HL-60/S4 treated with phorbol 12-myristate 13-acetate at 8.2 ng/mL for 4 days and 3 days (cell line): ENCODE data around the gene FAM228B.
"Not testable (repeated sequence)": the region's sequence is repeated elsewhere in the genome, so short reads cannot be mapped to it uniquely, and the experiment has no call there.

Experiments used
- in situ Hi-C: fragments of 300-500 bp; cut with MboI; formaldehyde crosslinking; loops from 2 replicates; pipeline ENCODE4 v1.15.0; 2022; ENCODE audit warnings: low sequenced_read_pairs

The FAM228B gene

GRCh38 chr2:24101992-24102391 is 21.3 kb upstream of the FAM228B start:
- in situ Hi-C loops, result no loop called here

DNA sequence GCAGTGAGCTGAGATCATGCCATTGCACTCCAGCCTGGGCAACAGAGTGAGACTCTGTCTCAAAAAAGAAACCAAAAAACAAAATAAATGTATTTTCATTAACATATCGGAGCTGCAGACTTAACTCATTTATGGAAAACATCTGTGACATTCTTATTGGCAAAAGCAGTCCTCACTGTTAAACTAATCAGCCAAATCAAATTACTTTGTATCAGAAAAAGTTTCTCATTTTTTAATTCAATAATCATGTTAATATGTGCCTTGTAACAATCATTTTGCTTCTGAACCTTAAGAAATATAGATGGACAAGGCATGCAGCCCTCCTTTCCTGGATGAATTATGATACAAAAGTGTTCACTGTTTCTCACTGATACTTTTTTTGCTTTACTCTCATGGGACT is 20.6 kb upstream of the FAM228B start:
- in situ Hi-C loops, result no loop called here

DNA sequence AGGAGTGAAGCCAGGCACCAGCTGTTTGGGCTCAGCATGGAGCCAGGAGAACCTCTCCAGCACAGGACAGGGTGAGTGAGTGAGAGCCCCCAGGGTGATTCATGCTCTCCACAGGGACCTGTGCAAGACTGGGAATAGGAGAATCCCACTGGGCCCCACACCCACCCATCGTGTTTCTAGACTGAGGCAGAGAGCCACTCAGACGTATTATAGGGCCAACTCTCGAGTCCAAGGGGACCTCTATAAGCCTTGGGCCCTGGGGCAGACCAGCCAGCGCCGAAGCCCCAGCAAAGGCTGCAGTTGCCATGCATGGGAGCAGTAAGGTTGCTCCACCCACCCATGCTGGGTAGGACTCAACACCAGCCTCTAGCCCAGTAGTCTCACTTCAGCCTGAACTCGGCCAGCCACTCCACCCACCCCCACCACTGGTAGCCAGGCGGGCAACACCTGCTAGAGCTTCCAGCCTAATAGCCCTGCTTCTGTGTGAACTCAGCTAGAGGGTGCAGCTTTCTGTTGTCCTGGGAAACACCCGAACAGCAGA is 19.1 kb upstream of the FAM228B start:
- in situ Hi-C loops, result no loop called here

- in situ Hi-C loops, result no loop called here
Observed at GRCh38 chr2:24104906-24105305, 18.4 kb upstream of the FAM228B start.

GRCh38 chr2:24105816-24106215 is 17.5 kb upstream of the FAM228B start:
- in situ Hi-C loops, result no loop called here

- in situ Hi-C loops, result no loop called here
Observed at GRCh38 chr2:24106786-24107185, 16.5 kb upstream of the FAM228B start.

GRCh38 chr2:24107336-24107735 is 15.9 kb upstream of the FAM228B start:
- in situ Hi-C loops, result no loop called here

DNA sequence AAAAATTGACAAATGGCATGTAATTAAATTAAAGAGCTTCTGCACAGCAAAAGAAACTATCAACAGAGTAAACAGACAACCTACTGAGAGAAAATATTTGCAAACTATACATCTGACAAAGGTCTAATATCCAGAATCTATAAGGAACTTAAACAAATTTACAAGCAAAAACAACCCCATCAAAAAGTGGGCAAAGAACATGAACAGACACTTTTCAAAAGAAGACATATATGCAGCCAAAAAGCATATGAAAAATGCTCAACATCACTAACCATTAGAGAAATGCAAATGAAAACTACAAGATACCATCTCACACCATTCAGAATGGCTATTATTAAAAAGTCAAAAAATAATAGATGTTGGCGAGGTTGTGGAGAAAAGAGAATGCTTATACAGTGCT is 13.8 kb upstream of the FAM228B start:
- in situ Hi-C loops, result not testable (repeated sequence)

- in situ Hi-C loops, result no loop called here
Observed at GRCh38 chr2:24110660-24111303, 12.5 kb upstream of the FAM228B start.

DNA sequence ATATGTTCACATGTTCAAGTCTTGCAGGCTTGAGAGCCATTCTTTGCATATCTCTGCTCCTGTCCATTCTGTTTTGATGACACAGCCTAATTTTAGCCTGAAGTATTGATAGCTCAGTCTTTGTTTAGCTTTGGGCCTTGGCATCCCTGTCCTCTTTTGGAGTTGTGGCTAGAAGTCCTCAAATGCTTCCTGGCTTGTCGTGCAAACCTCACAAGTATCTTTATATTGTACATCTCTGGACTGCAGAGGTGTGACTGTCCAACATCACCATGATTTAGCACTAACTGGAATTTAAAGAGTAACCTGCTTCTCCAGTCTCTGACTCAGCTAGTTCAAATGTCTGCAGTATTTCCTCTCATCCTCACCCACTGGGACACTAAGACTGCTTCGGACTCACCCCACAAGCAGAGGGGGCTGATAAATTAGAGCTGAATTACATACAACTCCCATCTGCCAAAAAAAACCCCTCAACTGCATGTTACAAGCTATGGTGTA is 11.8 kb upstream of the FAM228B start:
- in situ Hi-C loops, result no loop called here

DNA sequence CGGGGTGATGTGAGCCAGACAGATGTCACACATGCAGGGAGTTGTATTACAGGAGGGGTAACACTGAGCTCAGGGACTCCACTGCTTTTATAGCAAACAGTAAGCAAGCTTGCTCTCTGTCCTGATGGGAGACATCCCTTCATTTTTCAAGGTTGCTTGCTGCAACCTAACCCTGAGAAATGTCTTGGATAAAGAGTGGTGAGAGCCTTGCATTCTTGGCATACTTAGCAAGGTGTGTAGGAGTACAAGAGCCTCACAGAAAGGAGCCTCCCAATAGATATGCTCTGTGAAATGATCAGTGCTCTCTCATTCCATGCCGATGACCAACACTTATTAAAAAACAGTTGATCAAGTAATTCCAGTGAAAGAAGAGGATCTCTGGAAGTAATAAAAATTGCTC is 8.2 kb upstream of the FAM228B start:
- in situ Hi-C loops, result no loop called here

DNA sequence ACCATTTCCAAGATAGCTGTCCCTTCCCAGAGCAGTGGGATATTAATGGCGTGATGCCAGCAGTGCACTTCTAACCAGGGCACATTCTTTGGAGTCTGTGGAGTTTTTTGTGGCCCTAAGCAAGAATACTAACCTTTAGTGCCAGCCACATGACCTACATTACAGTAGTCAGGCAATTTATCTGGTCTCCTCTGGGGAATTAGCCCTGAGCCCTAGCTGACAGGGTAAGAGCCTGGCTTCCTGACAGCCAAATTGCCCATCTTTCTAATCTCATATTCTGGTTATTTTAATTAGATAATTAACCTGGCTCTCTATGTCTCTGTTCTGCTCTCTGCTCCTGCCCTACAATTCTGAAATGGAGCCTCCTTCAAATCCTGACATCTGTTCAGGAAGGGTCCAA is 5.4 kb upstream of the FAM228B start:
- in situ Hi-C loops, result no loop called here

GRCh38 chr2:24121066-24121465 is 2.2 kb upstream of the FAM228B start:
- in situ Hi-C loops, result no loop called here

DNA sequence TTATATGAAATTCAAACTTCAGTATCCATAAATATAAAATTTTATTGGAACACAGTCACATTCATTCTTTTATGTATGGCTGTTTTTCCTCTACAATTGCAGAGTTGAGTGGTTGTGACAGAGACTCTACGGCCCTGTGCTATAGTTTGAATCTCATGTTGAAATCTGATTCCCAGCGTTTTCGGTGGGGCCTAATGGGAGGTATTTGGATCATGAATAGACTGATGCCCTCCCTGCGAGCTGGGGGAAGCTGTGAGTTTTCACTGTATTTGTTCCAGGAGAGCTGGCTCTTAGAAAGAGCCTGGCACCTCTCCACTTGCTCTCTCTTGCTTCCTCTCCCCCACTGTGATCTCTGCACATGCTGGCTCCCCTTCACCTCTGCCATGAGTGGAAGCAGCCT is 1.8 kb upstream of the FAM228B start:
- in situ Hi-C loops, result no loop called here

GRCh38 chr2:24122366-24123194 is 689 bp upstream of the FAM228B start:
- in situ Hi-C loops, result no loop called here

GRCh38 chr2:24123922-24124580 is 782 bp downstream of the FAM228B start:
- in situ Hi-C loops, result no loop called here

DNA sequence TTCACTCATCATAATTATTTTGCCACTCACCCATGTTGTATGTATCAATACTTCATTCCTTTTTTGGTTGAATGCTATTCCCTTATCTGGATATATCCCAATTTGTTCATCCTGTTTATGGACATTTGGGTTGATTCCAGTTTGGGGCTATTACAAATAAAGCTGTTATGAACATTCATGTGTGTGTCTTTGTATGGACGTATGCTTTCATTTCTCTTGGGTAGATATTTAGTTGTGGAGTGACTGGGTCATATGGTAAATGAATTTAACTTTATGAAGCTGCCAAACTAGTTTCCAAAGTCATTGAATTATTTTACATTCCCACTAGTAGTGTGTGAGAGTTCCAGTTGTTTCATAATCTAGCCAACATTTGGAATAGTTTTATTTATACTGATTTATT is 2.7 kb downstream of the FAM228B start:
- in situ Hi-C loops, result no loop called here

GRCh38 chr2:24132543-24132942 is 9.3 kb downstream of the FAM228B start:
- in situ Hi-C loops, result no loop called here

DNA sequence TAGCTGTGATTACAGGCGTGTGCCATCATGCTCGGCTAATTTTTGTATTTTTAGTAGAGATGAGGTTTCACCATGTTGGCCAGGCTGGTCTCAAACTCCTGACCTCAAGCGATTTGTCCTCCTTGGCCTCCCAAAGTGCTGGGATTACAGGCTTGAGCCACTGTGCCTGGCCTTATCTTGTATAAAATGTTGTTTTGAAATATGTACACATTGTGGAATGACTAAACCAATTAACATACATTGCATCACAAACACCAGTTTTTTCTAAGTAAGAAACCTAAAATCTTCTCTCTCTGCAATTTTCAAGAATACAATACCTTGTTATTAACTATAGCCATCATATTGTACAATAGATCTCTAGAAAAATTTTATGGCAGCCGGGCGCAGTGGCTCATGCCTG is 17.0 kb downstream of the FAM228B start:
- in situ Hi-C loops, result not testable (repeated sequence)

DNA sequence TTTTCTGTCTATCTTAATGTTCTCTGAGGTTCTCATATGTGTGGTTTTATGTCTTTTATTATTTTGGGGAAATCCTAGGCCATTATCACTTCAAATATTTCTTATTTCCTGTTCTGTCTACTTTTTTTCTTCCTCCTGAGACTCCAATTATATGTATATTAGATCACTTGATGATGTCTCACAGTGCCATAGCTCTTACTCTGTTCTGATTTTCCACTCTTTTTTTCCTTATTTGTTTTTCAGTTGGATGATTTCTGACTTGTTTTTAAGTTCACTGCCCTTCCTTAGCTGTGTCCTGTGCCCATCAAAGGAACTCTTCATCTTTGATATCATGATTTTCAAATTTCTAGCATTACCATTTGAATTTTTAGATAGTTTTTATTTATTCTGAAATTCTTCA is 24.1 kb downstream of the FAM228B start:
- in situ Hi-C loops, result no loop called here

- in situ Hi-C loops, result no loop called here
Observed at GRCh38 chr2:24152413-24153197, 29.3 kb downstream of the FAM228B start.
